Measurements from ENCODE around the gene SRPK3.

Gene SRPK3

GRCh38 chrX:153781428-153782047 lies 697 bp downstream of the SRPK3 start:
- TF ChIP-seq CTCF (conservative IDR thresholded peaks at IDR 0.05; ENCODE audit: control insufficient read depth, insufficient read depth, low read depth, low read length), result no peak
- no peak overlapping the region for H3K4me3 ChIP-seq (ENCODE audit: control insufficient read depth, low read depth, low read length)
- DNase-seq (ENCODE audit: low read depth), result no peak

DNA sequence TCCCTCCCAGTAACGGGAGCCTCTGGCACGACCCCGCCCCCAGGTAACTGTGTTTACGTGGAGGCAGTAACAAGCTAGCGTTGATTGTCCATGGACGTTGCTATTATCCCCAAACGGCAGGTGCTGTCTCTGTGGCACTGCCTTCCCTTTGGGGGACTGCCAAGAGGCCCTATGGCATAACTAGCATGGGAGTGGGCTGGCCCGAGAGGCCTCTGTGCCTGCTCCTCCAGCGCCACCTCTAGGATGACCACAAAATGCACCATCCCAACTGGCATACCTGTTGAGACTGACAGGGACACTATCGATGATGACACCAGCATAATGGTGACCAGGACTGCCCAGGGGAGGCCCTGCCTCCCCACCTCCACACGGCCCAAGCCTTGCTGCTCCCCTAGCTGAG lies 1.5 kb downstream of the SRPK3 start:
- H3K4me3 ChIP-seq (ENCODE audit: control insufficient read depth, low read depth, low read length), result no peak overlapping the region
- no peak for TF ChIP-seq CTCF (conservative IDR thresholded peaks at IDR 0.05; ENCODE audit: control insufficient read depth, insufficient read depth, low read depth, low read length)
- no peak for DNase-seq (ENCODE audit: low read depth)

DNA sequence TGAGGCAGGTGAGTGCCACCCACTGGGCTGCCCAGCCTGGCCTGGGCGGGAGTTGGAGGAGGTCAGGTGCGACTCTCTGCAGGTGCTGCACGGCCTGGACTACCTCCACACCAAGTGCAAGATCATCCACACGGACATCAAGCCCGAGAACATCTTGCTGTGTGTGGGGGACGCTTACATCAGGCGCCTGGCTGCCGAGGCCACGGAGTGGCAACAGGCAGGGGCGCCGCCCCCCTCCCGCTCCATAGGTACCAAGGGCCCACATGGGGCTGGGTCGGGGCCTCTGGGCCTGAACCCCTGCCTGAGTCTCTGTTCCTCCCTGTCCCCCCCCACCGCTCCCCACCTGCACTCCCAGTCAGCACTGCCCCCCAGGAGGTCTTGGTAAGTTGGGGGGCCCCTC lies 2.0 kb downstream of the SRPK3 start:
- no peak for DNase-seq (ENCODE audit: low read depth)
- no peak for TF ChIP-seq CTCF (conservative IDR thresholded peaks at IDR 0.05; ENCODE audit: control insufficient read depth, insufficient read depth, low read depth, low read length)
- no peak overlapping the region for H3K4me3 ChIP-seq (ENCODE audit: control insufficient read depth, low read depth, low read length)

- no peak for DNase-seq (ENCODE audit: low read depth)
- TF ChIP-seq CTCF (conservative IDR thresholded peaks at IDR 0.05; ENCODE audit: control insufficient read depth, insufficient read depth, low read depth, low read length), result no peak
- no peak overlapping the region for H3K4me3 ChIP-seq (ENCODE audit: control insufficient read depth, low read depth, low read length)
These were observed 2.7 kb downstream of the SRPK3 start for GRCh38 chrX:153783378-153784013.

- no peak for TF ChIP-seq CTCF (conservative IDR thresholded peaks at IDR 0.05; ENCODE audit: control insufficient read depth, insufficient read depth, low read depth, low read length)
- H3K4me3 ChIP-seq (ENCODE audit: control insufficient read depth, low read depth, low read length), result no peak overlapping the region
- no peak for DNase-seq (ENCODE audit: low read depth)
These were observed 3.6 kb downstream of the SRPK3 start for GRCh38 chrX:153784325-153784967.

DNA sequence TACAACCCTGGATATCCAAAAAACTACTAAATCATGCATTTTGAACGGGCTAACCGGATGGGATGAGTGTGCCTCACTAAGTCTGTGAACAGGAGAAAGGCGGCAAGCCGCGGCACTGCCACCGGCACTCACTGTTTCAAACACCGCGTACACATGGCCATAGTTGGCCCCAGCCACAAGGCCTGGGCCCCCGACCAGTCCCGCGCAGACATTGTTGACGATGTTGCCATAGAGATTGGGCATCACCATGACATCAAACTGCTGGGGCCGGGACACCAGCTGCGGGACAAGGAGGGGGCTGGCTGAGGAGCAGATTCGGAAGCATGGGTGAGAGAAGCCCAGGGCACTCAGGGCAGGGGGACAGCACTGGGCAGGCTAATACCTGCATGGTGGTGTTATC lies 5.8 kb downstream of the SRPK3 start:
- no peak overlapping the region for H3K4me3 ChIP-seq (ENCODE audit: control insufficient read depth, low read depth, low read length)
- TF ChIP-seq CTCF (conservative IDR thresholded peaks at IDR 0.05; ENCODE audit: control insufficient read depth, insufficient read depth, low read depth, low read length), result no peak

More for the DNA sequence above, 5.8 kb downstream of the SRPK3 start:
- no peak for DNase-seq (ENCODE audit: low read depth)

All from fibroblast of mammary gland (primary cell).